H1 (cell line): ENCODE measurements around the gene SRSF2. TPM values are rescaled to one million over a fixed set of nuclear protein-coding genes. Genes with fewer than 3 reads are reported as not detected.

Source experiments
- CTCF ChIA-PET: fragments of 300-600 bp; sonication (Branson Sonifier 250); formaldehyde crosslinking; loops from one replicate; lab custom pipeline; 2021; ENCODE audit not compliant: partially characterized antibody; lab: Charles Lee
- POLR2A ChIA-PET: fragments of 300-600 bp; sonication (Branson Sonifier 250); formaldehyde crosslinking; loops from one replicate; lab custom pipeline; 2021; ENCODE audit warnings: inconsistent platforms; ENCODE audit not compliant: partially characterized antibody; lab: Charles Lee
- DNase-seq, 2 experiments: peaks; one replicate each; pipeline versions ENCODE4 v3.0.0 to v3.0.0-alpha.2; 2010 to 2022; ENCODE audit warnings: low spot score in 2 of 2, low read depth in 1 of 2, mixed read lengths in 1 of 2
- FAIRE-seq: peaks from 2 replicates; lab custom pipeline; 2011; peaks lifted over from hg19 to GRCh38; lab: Jason Lieb, UNC
- H2AFZ ChIP-seq: 2 replicates; pipeline ENCODE4 v1.8.1; 2012; ENCODE audit warnings: low read length, inconsistent platforms
- H2AK5ac ChIP-seq: 2 replicates; pipeline ENCODE4 v1.6.1; 2013; ENCODE audit warnings: low read depth, low read length
- H2BK120ac ChIP-seq: replicated peaks from 2 replicates; pipeline ENCODE3; 2013; ENCODE audit warnings: low read depth, low read length, inconsistent platforms
- H2BK12ac ChIP-seq: 2 replicates; pipeline ENCODE4 v1.6.1; 2013; ENCODE audit warnings: low read depth, low read length
- H2BK15ac ChIP-seq: 2 replicates; pipeline ENCODE4 v1.6.1; 2013; ENCODE audit warnings: low read length
- H2BK20ac ChIP-seq: 2 replicates; pipeline ENCODE4 v1.6.1; 2013; ENCODE audit warnings: low read length
- H2BK5ac ChIP-seq: 2 replicates; pipeline ENCODE4 v1.6.1; 2013; ENCODE audit warnings: low read depth, low read length
- H3K14ac ChIP-seq: 2 replicates; pipeline ENCODE4 v1.6.1; 2013; ENCODE audit warnings: inconsistent platforms; ENCODE audit not compliant: insufficient read length
- H3K18ac ChIP-seq: 2 replicates; pipeline ENCODE4 v1.6.1; 2013; ENCODE audit warnings: low read length; ENCODE audit errors: extremely low read depth
- H3K23ac ChIP-seq: 2 replicates; pipeline ENCODE4 v1.6.1; 2013; ENCODE audit warnings: inconsistent platforms; ENCODE audit not compliant: insufficient read length
- H3K23me2 ChIP-seq: 2 replicates; pipeline ENCODE4 v1.6.1; 2013; ENCODE audit warnings: low read depth, low read length
- H3K27ac ChIP-seq: 2 replicates; pipeline ENCODE4 v1.6.1; 2011; ENCODE audit warnings: low read depth, low read length, inconsistent platforms
- H3K27me3 ChIP-seq, 4 experiments: replicated peaks in 1 of 4; 1 replicate in 1 of 4; 2 replicates in 3 of 4; pipeline versions ENCODE4 v1.6.1 to v1.8.1; 2011 to 2013; ENCODE audit warnings: low read length in 3 of 4, mild to moderate bottlenecking in 3 of 4, inconsistent platforms in 2 of 4, mixed read lengths in 2 of 4, moderate library complexity in 1 of 4; ENCODE audit not compliant: control insufficient read depth in 3 of 4, insufficient read depth in 3 of 4; ENCODE audit errors: extremely low read depth in 1 of 4
- H3K36me3 ChIP-seq, 4 experiments: 2 replicates each; pipeline versions ENCODE4 v1.6.1 to v1.8.1; 2011 to 2013; ENCODE audit warnings: mild to moderate bottlenecking in 4 of 4, low read length in 3 of 4, moderate library complexity in 2 of 4, control low read depth in 1 of 4, inconsistent platforms in 1 of 4; ENCODE audit not compliant: insufficient read depth in 4 of 4, control insufficient read depth in 2 of 4
- H3K4ac ChIP-seq: replicated peaks from 2 replicates; pipeline ENCODE3; 2013; ENCODE audit warnings: low read length, low read depth, mixed read lengths, inconsistent platforms; ENCODE audit not compliant: insufficient read length
- H3K4me1 ChIP-seq, 4 experiments: replicated peaks in 1 of 4; 1 replicate in 1 of 4; 2 replicates in 3 of 4; pipeline versions ENCODE4 v1.6.1 to v1.8.1; 2011 to 2013; ENCODE audit warnings: low read length in 3 of 4, inconsistent platforms in 2 of 4, mixed read lengths in 1 of 4; ENCODE audit not compliant: insufficient read depth in 4 of 4, control insufficient read depth in 3 of 4
- H3K4me2 ChIP-seq, 2 experiments: 2 replicates each; pipeline versions ENCODE4 v1.6.1 to v1.8.1; 2011 to 2013; ENCODE audit warnings: low read depth in 2 of 2, low read length in 2 of 2, control low read depth in 1 of 2, inconsistent platforms in 1 of 2, mild to moderate bottlenecking in 1 of 2; ENCODE audit not compliant: insufficient read depth in 1 of 2
- H3K4me3 ChIP-seq, 4 experiments: fragments of 200-600, 300-600 bp in 1 of 4; sonication (generic), shearing (Covaris generic), sonication (Bioruptor Twin) in 1 of 4; 2 replicates each; pipeline versions ENCODE4 v1.5.1 to v1.8.1; 2011 to 2016; ENCODE audit warnings: low read length in 4 of 4, low read depth in 3 of 4, control low read depth in 2 of 4, inconsistent platforms in 2 of 4, mild to moderate bottlenecking in 2 of 4, mixed read lengths in 1 of 4, moderate library complexity in 1 of 4; ENCODE audit not compliant: insufficient read depth in 2 of 4; ENCODE audit errors: extremely low read depth in 1 of 4
- H3K56ac ChIP-seq: replicated peaks from 2 replicates; pipeline ENCODE3; 2013; ENCODE audit warnings: low read depth, mild to moderate bottlenecking, mixed read lengths, low read length, inconsistent platforms; ENCODE audit not compliant: insufficient read length
- H3K79me1 ChIP-seq: 2 replicates; pipeline ENCODE4 v1.6.1; 2013; ENCODE audit warnings: low read depth, low read length, control low read depth
- H3K79me2 ChIP-seq, 2 experiments: 2 replicates each; pipeline versions ENCODE4 v1.6.1 to v1.8.1; 2012 to 2013; ENCODE audit warnings: low read length in 2 of 2, mild to moderate bottlenecking in 2 of 2, inconsistent platforms in 1 of 2; ENCODE audit not compliant: insufficient read depth in 2 of 2, control insufficient read depth in 1 of 2
- H3K9ac ChIP-seq, 4 experiments: replicated peaks in 1 of 4; 1 replicate in 1 of 4; 2 replicates in 3 of 4; pipeline versions ENCODE4 v1.6.1 to v1.8.1; 2011 to 2013; ENCODE audit warnings: low read depth in 3 of 4, low read length in 3 of 4, control low read depth in 2 of 4, mild to moderate bottlenecking in 2 of 4, moderate library complexity in 2 of 4, inconsistent platforms in 1 of 4; ENCODE audit errors: extremely low read depth in 1 of 4
- H3K9me3 ChIP-seq, 2 experiments: 2 replicates each; pipeline versions ENCODE4 v1.6.1 to v1.8.1; 2012 to 2013; ENCODE audit warnings: mild to moderate bottlenecking in 2 of 2, moderate library complexity in 2 of 2, control low read depth in 1 of 2, inconsistent platforms in 1 of 2, low read depth in 1 of 2, low read length in 1 of 2, mixed read lengths in 1 of 2; ENCODE audit not compliant: insufficient read depth in 2 of 2
- H4K20me1 ChIP-seq, 2 experiments: replicated peaks in 1 of 2; 2 replicates each; pipeline versions ENCODE3 to v1.8.1; 2011 to 2013; ENCODE audit warnings: inconsistent platforms in 2 of 2, low read length in 2 of 2, mild to moderate bottlenecking in 1 of 2; ENCODE audit not compliant: insufficient read depth in 2 of 2, control insufficient read depth in 1 of 2
- H4K5ac ChIP-seq: 2 replicates; pipeline ENCODE4 v1.6.1; 2013; ENCODE audit warnings: low read length, low read depth, mixed read lengths, inconsistent platforms; ENCODE audit not compliant: insufficient read length
- H4K8ac ChIP-seq: 2 replicates; pipeline ENCODE4 v1.8.0; 2013; ENCODE audit warnings: mild to moderate bottlenecking, moderate library complexity, low read length, inconsistent platforms; ENCODE audit not compliant: insufficient read depth; ENCODE audit errors: extremely low read depth
- H4K91ac ChIP-seq: replicated peaks from 2 replicates; pipeline ENCODE3; 2013; ENCODE audit warnings: low read length, mixed read lengths, inconsistent platforms; ENCODE audit not compliant: insufficient read length
- WGBS, 2 experiments: shearing (Covaris generic) in 1 of 2; methylation state at CpG; one replicate each; pipeline versions ENCODE4 v1.1.6 to v1.1.7; 2013 to 2015; ENCODE audit warnings: low lambda C conversion rate in 2 of 2, mixed read lengths in 2 of 2, inconsistent platforms in 1 of 2, low coverage in 1 of 2, missing lambda C conversion rate in 1 of 2; ENCODE audit not compliant: insufficient replicate concordance in 2 of 2, insufficient coverage in 1 of 2, insufficient read length in 1 of 2; ENCODE audit errors: extremely low coverage in 1 of 2, missing lambda C conversion rate in 1 of 2; 5-methylcytosine and 5-hydroxymethylcytosine counted together
- polyA plus RNA-seq, 7 experiments: library from polyadenylated mRNA; depleted of rRNA in 3 of 7; stranded (reverse) in 5 of 7; unstranded in 2 of 7; fragments of >200 nt in 5 of 7; fragments of 200-250 nt in 2 of 7; gene quantifications; 1 replicate in 5 of 7; 2 replicates in 1 of 7; 4 replicates in 1 of 7; pipeline versions ENCODE4 v1.2.1 to v1.2.3, GENCODE V29; 2011 to 2013; ENCODE audit warnings: missing spikeins in 2 of 7, mixed read lengths in 2 of 7
- total RNA-seq: library from RNA; stranded (reverse); fragmentation: NEBNext Ultra II Directional; extraction: Animal tissue kit (Norgen Biotek cat#: 25700); gene quantifications from 2 replicates; pipeline ENCODE4 v1.2.1, GENCODE V29; 2021

Gene SRSF2
- total and polyA plus RNA-seq, 2 of the 8 experiments (the other 6 are each of a cell fraction or from before 2014, with no cell fraction given) = 397 to 401 TPM

DNA sequence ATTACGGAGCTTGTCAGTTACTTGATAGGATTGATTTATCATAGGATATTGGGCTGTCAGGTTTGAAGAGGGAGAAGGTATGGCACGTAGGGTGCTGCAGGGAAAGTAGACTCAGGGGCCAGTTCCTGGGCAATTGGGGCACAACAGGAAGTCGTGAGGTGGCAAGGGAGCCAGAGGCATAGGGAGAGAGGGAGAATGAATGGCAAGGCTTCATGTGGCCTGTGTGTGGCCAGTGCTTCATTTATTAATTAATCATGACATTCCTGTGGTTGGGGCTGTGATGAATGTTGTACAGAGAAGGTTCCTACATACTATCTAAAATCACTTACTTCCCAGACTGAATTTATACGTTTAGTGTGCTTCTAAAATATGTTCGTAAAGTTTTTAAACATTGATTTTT, 20.1 kb upstream of the SRSF2 start:
- Histone ChIP-seq H2AK5ac (no peak overlapping the region), H2BK12ac (no peak overlapping the region), H4K8ac (no peak overlapping the region), H3K36me3 (peaks cover 0 to 4% (median 4%) of the 10 kb centered on the region in 4 experiments; a peak in 4 of 8 replicates), H4K20me1 (no peaks in the 10 kb centered on the region), H3K23ac (no peak overlapping the region), H3K23me2 (no peaks in the 10 kb centered on the region), H3K4me2 (no peak overlapping the region), H3K9ac (no peak overlapping the region), H3K79me1 (no peaks in the 10 kb centered on the region), H3K4me3 (no peak overlapping the region), H3K4ac (no peak overlapping the region), H3K14ac (no peak overlapping the region), H3K27me3 (no peaks in the 10 kb centered on the region), H3K9me3 (no peaks in the 10 kb centered on the region), H4K91ac (no peak overlapping the region), H3K27ac (no peak overlapping the region), H4K5ac (no peak overlapping the region), H2AFZ (no peak overlapping the region), H3K18ac (no peak overlapping the region), H2BK20ac (no peak overlapping the region), H2BK15ac (no peak overlapping the region), H2BK120ac (no peak overlapping the region), H3K79me2 (no peaks in the 10 kb centered on the region), H2BK5ac (no peak overlapping the region), H3K56ac (no peak overlapping the region), H3K4me1 (no peaks in the 10 kb centered on the region)
- ChIA-PET POLR2A (no interaction called here), CTCF (no interaction called here)
- DNase-seq = no peak
- 88% methylated on average over 5 of the region's 5 CpGs; no CpG with 5 or more reads in 1 of the 2 experiments for WGBS, 2 experiments
- FAIRE-seq = no peak
